HG02943 (cell line): ENCODE data around the gene ITPRIP.

Experiments
- ATAC-seq: cut with Tn5 transposase; IDR thresholded peaks from one replicate; pipeline ENCODE4 v1.9.1; 2021; ENCODE audit warnings: mild to moderate bottlenecking, low read depth, moderate library complexity; ENCODE audit not compliant: unreplicated experiment

The ITPRIP gene

GRCh38 chr10:104337985-104338735, at the start of gene ITPRIP:
TSS of gene ITPRIP (minus strand) at chr10:104338465. CDS start at chr10:104316051, 22,414 bp downstream.
- ATAC-seq = peak; percentile 68

GRCh38 chr10:104387130-104387888, 49.0 kb upstream of the ITPRIP start:
- peak; percentile 69 for ATAC-seq

GRCh38 chr10:104380336-104380735, 42.1 kb upstream of the ITPRIP start:
- ATAC-seq = no peak

- no peak for ATAC-seq
These were observed 38.6 kb upstream of the ITPRIP start for GRCh38 chr10:104376784-104377300.

GRCh38 chr10:104374591-104374990, 36.3 kb upstream of the ITPRIP start:
- ATAC-seq = no peak

- no peak for ATAC-seq
These were observed 33.5 kb upstream of the ITPRIP start for GRCh38 chr10:104371753-104372152.

GRCh38 chr10:104368381-104368780, 30.1 kb upstream of the ITPRIP start:
- no peak for ATAC-seq

- no peak for ATAC-seq
These were observed 29.6 kb upstream of the ITPRIP start for GRCh38 chr10:104367904-104368303.

GRCh38 chr10:104359811-104360210, 21.5 kb upstream of the ITPRIP start:
- no peak for ATAC-seq

- ATAC-seq = peak; percentile 57
These were observed 15.2 kb upstream of the ITPRIP start, which contains the start of gene CFAP58 for GRCh38 chr10:104353325-104354048. TSS of gene CFAP58 (plus strand) at chr10:104353833. CDS start at chr10:104353898, 65 bp downstream.

GRCh38 chr10:104351919-104352318, 13.7 kb upstream of the ITPRIP start:
- no peak for ATAC-seq

GRCh38 chr10:104351061-104351702, 12.9 kb upstream of the ITPRIP start:
- no peak for ATAC-seq

- peak; percentile 49 for ATAC-seq
These were observed 11.9 kb upstream of the ITPRIP start for GRCh38 chr10:104350127-104350635.

- ATAC-seq = peak; percentile 49
These were observed 11.4 kb upstream of the ITPRIP start for GRCh38 chr10:104349623-104350126.

- ATAC-seq = no peak
These were observed 10.3 kb upstream of the ITPRIP start for GRCh38 chr10:104348601-104349000.

- no peak for ATAC-seq
These were observed 9.2 kb upstream of the ITPRIP start for GRCh38 chr10:104347295-104348045.

- no peak for ATAC-seq
These were observed 7.7 kb upstream of the ITPRIP start for GRCh38 chr10:104345941-104346340.

- no peak for ATAC-seq
These were observed 7.2 kb upstream of the ITPRIP start for GRCh38 chr10:104345515-104345914.

- ATAC-seq = no peak
These were observed 6.0 kb upstream of the ITPRIP start for GRCh38 chr10:104344219-104344618.
